HCT116 (cell line): Measurements from ENCODE around the gene VRK1. TPM values are rescaled to one million over a fixed set of nuclear protein-coding genes. Genes with fewer than 3 reads are reported as not detected.

Experiments
- ATAC-seq: fragments of 200-7000 bp; cut with Tn5 transposase; 2 replicates; pipeline ENCODE4 v1.9.1; 2020; ENCODE audit warnings: mild to moderate bottlenecking, moderate library complexity
- BruUV-seq: library from RNA; stranded (reverse); fragments of 400-500 nt; replicated peaks from 2 replicates; lab custom pipeline; 2021; lab: Mats Ljungman, UMichigan
- CTCF ChIA-PET: fragments of 300-600 bp; sonication (Branson Sonifier 250); formaldehyde crosslinking; loops from one replicate; lab custom pipeline; 2021; ENCODE audit warnings: antibody characterized with exemption; lab: Charles Lee
- POLR2A ChIA-PET: fragments of 300-600, 350-600 bp; sonication (Branson Sonifier 250); formaldehyde crosslinking; loops from one replicate; lab custom pipeline; 2021; ENCODE audit warnings: antibody characterized with exemption; lab: Charles Lee
- RAD21 ChIA-PET, 2 experiments: fragments of 300-600 bp; sonication (Branson Sonifier 250); formaldehyde crosslinking; loops; one replicate each; lab custom pipeline; 2023; ENCODE audit warnings: low total read pairs in 2 of 2; ENCODE audit not compliant: uncharacterized antibody in 2 of 2, unreplicated experiment in 2 of 2, low non-redundant PET in 1 of 2; lab: Charles Lee
- DNase-seq: peaks from one replicate; pipeline ENCODE4 v3.0.0-alpha.2; 2010; ENCODE audit warnings: low read depth, low spot score
- H2AFZ ChIP-seq: fragments of 200-600 bp; shearing (Covaris generic), sonication (generic); 2 replicates; pipeline ENCODE4 v1.6.1; 2017; ENCODE audit warnings: low read depth, mixed run types, mixed read lengths, antibody characterized with exemption, low read length; ENCODE audit not compliant: poor library complexity, severe bottlenecking
- H3K27ac ChIP-seq: 2 replicates; pipeline ENCODE4 v1.5.1; 2012; ENCODE audit warnings: low read depth, low read length
- H3K27me3 ChIP-seq: fragments of 200-600 bp; sonication (generic); 2 replicates; pipeline ENCODE4 v1.6.1; 2016; ENCODE audit warnings: mixed run types, low read length, mixed read lengths; ENCODE audit not compliant: insufficient read depth
- H3K36me3 ChIP-seq, 2 experiments: fragments of 200-500 bp in 1 of 2; fragments of 200-600 bp in 1 of 2; sonication (Bioruptor generic) in 1 of 2; sonication (generic) in 1 of 2; 2 replicates each; pipeline versions ENCODE4 v1.5.1 to v1.6.1; 2014 to 2016; ENCODE audit warnings: low read length in 2 of 2, inconsistent platforms in 1 of 2, mixed read lengths in 1 of 2, mixed run types in 1 of 2; ENCODE audit not compliant: insufficient read depth in 2 of 2, control insufficient read depth in 1 of 2
- H3K4me1 ChIP-seq, 2 experiments: fragments of 200-600 bp in 1 of 2; sonication (generic) in 1 of 2; 2 replicates each; pipeline versions ENCODE4 v1.5.1 to v1.6.1; 2012 to 2017; ENCODE audit warnings: low read length in 2 of 2, inconsistent platforms in 1 of 2, mild to moderate bottlenecking in 1 of 2, mixed read lengths in 1 of 2, mixed run types in 1 of 2, moderate library complexity in 1 of 2; ENCODE audit not compliant: insufficient read depth in 2 of 2, control insufficient read depth in 1 of 2
- H3K4me2 ChIP-seq: fragments of 200-600 bp; sonication (generic); 2 replicates; pipeline ENCODE4 v1.6.1; 2017; ENCODE audit warnings: mixed run types, low read length, mixed read lengths
- H3K4me3 ChIP-seq, 2 experiments: fragments of 200-600 bp in 1 of 2; sonication (generic) in 1 of 2; replicated peaks in 1 of 2; 2 replicates each; pipeline ENCODE4 v1.5.1; 2011 to 2016; ENCODE audit warnings: low read length in 2 of 2, control low read depth in 1 of 2, low read depth in 1 of 2, mild to moderate bottlenecking in 1 of 2, mixed read lengths in 1 of 2, mixed run types in 1 of 2
- H3K79me2 ChIP-seq: fragments of 200-600 bp; sonication (generic); 2 replicates; pipeline ENCODE4 v1.6.1; 2017; ENCODE audit warnings: mild to moderate bottlenecking, mixed run types, low read length, moderate library complexity, mixed read lengths; ENCODE audit not compliant: insufficient read depth
- H3K9ac ChIP-seq: fragments of 200-600 bp; sonication (generic); 2 replicates; pipeline ENCODE4 v1.6.1; 2016; ENCODE audit warnings: low read length, mixed read lengths
- H3K9me2 ChIP-seq: fragments of 200-600 bp; sonication (generic), shearing (Covaris generic); 2 replicates; pipeline ENCODE4 v1.6.1; 2017; ENCODE audit warnings: mixed run types, mild to moderate bottlenecking, moderate library complexity; ENCODE audit not compliant: insufficient read depth
- H3K9me3 ChIP-seq, 2 experiments: fragments of 200-500 bp in 1 of 2; fragments of 200-600 bp in 1 of 2; sonication (Bioruptor generic) in 1 of 2; sonication (generic) in 1 of 2; 2 replicates each; pipeline ENCODE4 v1.6.1; 2014 to 2017; ENCODE audit warnings: low read length in 2 of 2, mixed read lengths in 2 of 2, inconsistent platforms in 1 of 2, low read depth in 1 of 2, mild to moderate bottlenecking in 1 of 2, mixed run types in 1 of 2, moderate library complexity in 1 of 2; ENCODE audit not compliant: control insufficient read depth in 1 of 2, insufficient read depth in 1 of 2
- H4K20me1 ChIP-seq: fragments of 200-600 bp; sonication (generic), shearing (Covaris generic); 2 replicates; pipeline ENCODE4 v1.6.1; 2017; ENCODE audit warnings: mixed run types, mild to moderate bottlenecking, moderate library complexity; ENCODE audit not compliant: insufficient read depth
- EZH2 ChIP-seq: fragments of 200-600 bp; sonication (generic); IDR thresholded peaks from 2 replicates; pipeline ENCODE4 v1.6.1; 2017; ENCODE audit warnings: antibody characterized with exemption, mixed run types
- SRF ChIP-seq: IDR thresholded peaks from 2 replicates; pipeline ENCODE4 v1.6.1; 2012; ENCODE audit warnings: low read depth
- ZBTB33 ChIP-seq: IDR thresholded peaks from 2 replicates; pipeline ENCODE4 v1.6.1; 2011; ENCODE audit warnings: mild to moderate bottlenecking, low read length, moderate library complexity; ENCODE audit not compliant: insufficient replicate concordance; ENCODE audit errors: extremely low read depth
- ZFX ChIP-seq: fragments of 450-650 bp; IDR thresholded peaks from 2 replicates; pipeline ENCODE4 v1.6.1; 2017
- ZNF274 ChIP-seq: fragments of 200-500 bp; sonication (Bioruptor generic); IDR thresholded peaks from 2 replicates; pipeline ENCODE4 v1.6.1; 2014; ENCODE audit warnings: mild to moderate bottlenecking, low read depth, low read length, inconsistent platforms
- intact Hi-C: fragments of 100-400 bp; cut with micrococcal nuclease; formaldehyde crosslinking; loops from 2 replicates; pipeline ENCODE4 v1.10.0; 2022
- total RNA-seq: library from RNA; stranded (reverse); gene quantifications from one replicate; pipeline ENCODE4 v1.2.1, GENCODE V29; 2021; ENCODE audit not compliant: unreplicated experiment

Gene VRK1
- total RNA-seq, 1 experiment from 2014 or later = 51.4 TPM

- Histone ChIP-seq H3K4me2 (no peak overlapping the region), H3K4me1 (no peaks in the 10 kb centered on the region), H3K9ac (no peak overlapping the region), H4K20me1 (peaks cover 7% of the 10 kb centered on the region; the same call in 1 of the 2 replicates), H3K9me2 (no peaks in the 10 kb centered on the region), H3K4me3 (no peak overlapping the region), H3K36me3 (peaks cover 0 to 11% of the 10 kb centered on the region in 2 experiments; a peak in 2 of 4 replicates), H3K27me3 (no peaks in the 10 kb centered on the region), H3K9me3 (no peaks in the 10 kb centered on the region), H3K79me2 (peaks cover 64% of the 10 kb centered on the region), H3K27ac (no peak overlapping the region), H2AFZ (no peak overlapping the region)
- intact Hi-C loops = no loop called here
- ChIA-PET CTCF (interaction anchor here (2.7 kb wide), 1 partner anchor 11 kb away, joined by 20 read pairs; no protein-coding TSS in a partner anchor), RAD21 (no interaction called here), POLR2A (no interaction called here)
- DNase-seq = no peak
- no TSS peak for BruUV-seq
- no peak for ATAC-seq
- TF ChIP-seq EZH2 = no peak
- no peak for TF ChIP-seq ZBTB33
- TF ChIP-seq ZFX = no peak
These were observed 66.3 kb downstream of the VRK1 start for GRCh38 chr14:96863327-96863985.

GRCh38 chr14:96863986-96864330 lies 66.8 kb downstream of the VRK1 start:
- no TSS peak for BruUV-seq
- ChIA-PET POLR2A (no interaction called here), RAD21 (no interaction called here), CTCF (no interaction called here)
- no peak overlapping the region for H3K4me3 ChIP-seq
- TF ChIP-seq SRF (no peak), ZNF274 (no peak)
- H3K9me3 ChIP-seq = no peaks in the 10 kb centered on the region
- DNase-seq (no peak), ATAC-seq (no peak)
- intact Hi-C loops = no loop called here
- no peak overlapping the region for H2AFZ ChIP-seq
- no peak overlapping the region for H3K4me2 ChIP-seq
- peaks cover 7% of the 10 kb centered on the region; the same call in 1 of the 2 replicates for H4K20me1 ChIP-seq
- H3K4me1 ChIP-seq = no peaks in the 10 kb centered on the region
- no peak overlapping the region for H3K9ac ChIP-seq
- no peaks in the 10 kb centered on the region for H3K27me3 ChIP-seq
- no peaks in the 10 kb centered on the region for H3K9me2 ChIP-seq
- H3K79me2 ChIP-seq = peaks cover 60% of the 10 kb centered on the region
- peaks cover 0 to 7% of the 10 kb centered on the region in 2 experiments; a peak in 2 of 4 replicates for H3K36me3 ChIP-seq
- H3K27ac ChIP-seq = no peak overlapping the region
